Epithelial cell of umbilical artery (primary cell): ENCODE data around the gene C1GALT1C1. TPM values are rescaled to one million over a fixed set of nuclear protein-coding genes. Genes with fewer than 3 reads are reported as not detected.

Experiments
- total RNA-seq: library from RNA; depleted of rRNA; stranded (reverse); fragments of >200 nt; gene quantifications from 2 replicates; pipeline ENCODE4 v1.2.3, GENCODE V29; 2014

Gene C1GALT1C1
- 72.4 and 83.6 TPM in 2 replicates for total RNA-seq

GRCh38 chrX:120629667-120630537 lies at the start of gene C1GALT1C1:
Gene C1GALT1C1, minus strand, starts transcription at chrX:120630054. Its CDS starts 2,888 bp downstream, at chrX:120627166.

GRCh38 chrX:120603707-120604360 lies 26.0 kb downstream of the C1GALT1C1 start, which contains the start of gene MCTS1:
Gene MCTS1, plus strand, starts transcription at chrX:120604101. Its CDS starts 136 bp downstream, at chrX:120604237.

Other genes starting within 250 kb of the C1GALT1C1 start
- 108 and 134 TPM in 2 replicates for gene LAMP2, start 160.8 kb downstream of the C1GALT1C1 start, total RNA-seq
- gene CUL4B, start 69.1 kb downstream of the C1GALT1C1 start, total RNA-seq = 67.2 and 83.1 TPM in 2 replicates
- gene MCTS1, start 26.0 kb downstream of the C1GALT1C1 start, total RNA-seq = 47.4 and 60.7 TPM in 2 replicates
- gene CT47B1, start 245.8 kb upstream of the C1GALT1C1 start, total RNA-seq = not detected in 2 replicates